Measurements from ENCODE around the gene ZCCHC2. TPM values are rescaled to one million over a fixed set of nuclear protein-coding genes. Genes with fewer than 3 reads are reported as not detected.

Gene ZCCHC2
- total RNA-seq (2014; rRNA removed; shearing (Covaris generic); ENCODE audit: low replicate concordance), result 3.1 and 3.3 TPM in 2 replicates

DNA sequence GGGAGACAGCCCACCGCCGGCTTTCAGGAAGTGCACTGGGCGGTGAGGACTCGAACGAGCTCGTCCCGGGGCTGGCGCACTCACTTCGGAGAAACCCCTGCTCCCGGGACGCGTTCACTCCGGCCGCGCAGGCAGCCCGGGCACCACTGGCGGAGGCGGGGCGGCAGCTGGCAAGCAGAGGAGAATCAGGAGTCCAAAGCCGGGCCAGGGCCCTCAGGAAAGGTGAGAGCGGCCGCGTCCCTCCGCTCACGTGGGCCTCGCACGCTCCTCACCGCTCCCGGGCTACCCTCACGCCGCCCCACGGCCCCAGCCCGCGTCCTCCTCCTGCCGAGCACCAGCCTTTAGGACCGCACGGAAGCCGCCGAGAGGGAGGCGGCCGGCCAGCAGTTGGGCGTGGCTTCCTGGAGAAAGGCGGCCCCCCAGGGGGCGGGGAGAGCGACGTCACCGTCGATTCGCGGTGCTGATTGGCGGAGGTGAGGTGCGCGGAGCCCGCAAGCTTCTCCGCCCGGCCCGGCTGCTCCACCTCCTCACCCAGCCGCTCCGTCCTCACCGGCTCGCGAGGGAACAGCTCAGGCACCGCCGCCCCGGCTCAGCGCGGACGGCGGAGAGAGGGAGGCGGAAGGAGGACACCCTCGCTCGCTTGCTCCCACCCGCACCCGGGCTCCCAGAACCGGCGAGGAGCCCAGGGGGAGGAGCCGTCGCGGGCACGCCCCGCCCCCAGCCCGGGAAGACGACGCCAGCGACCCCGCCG, at the start of gene ZCCHC2:
Gene ZCCHC2, plus strand, starts transcription at position 522 of the 751 bp plus-strand sequence. CDS start 400 bp downstream, outside the sequence.
- no peaks in the 10 kb centered on the region for H3K9me3 ChIP-seq
- H3K36me3 ChIP-seq, result no peaks in the 10 kb centered on the region
- H3K4me3 ChIP-seq, result peak within 1 kb of the TSS; percentile 94
- no peaks in the 10 kb centered on the region for H3K27me3 ChIP-seq
- peak; percentile 96 for DNase-seq

DNA sequence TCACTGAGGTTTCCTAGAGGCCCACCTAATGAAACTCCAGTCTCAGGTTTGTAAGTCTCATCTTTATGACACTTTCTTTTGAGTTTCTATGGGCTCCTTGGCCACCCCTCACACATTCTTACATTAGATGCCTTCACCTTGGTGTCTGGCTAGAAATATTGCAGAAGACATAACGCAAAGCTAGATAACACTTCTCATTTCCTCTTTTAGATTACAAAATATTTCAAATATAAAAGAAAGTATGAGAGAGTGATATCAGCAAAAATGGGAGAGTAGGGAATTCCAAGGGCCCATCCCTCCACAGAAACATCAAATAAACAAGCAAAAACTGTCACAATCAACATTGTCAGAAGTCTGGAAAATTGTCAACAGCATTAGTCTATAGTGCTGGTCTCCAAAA, 43.3 kb upstream of the ZCCHC2 start:
- no peak overlapping the region for H3K4me3 ChIP-seq
- peaks cover 11% of the 10 kb centered on the region for H3K9me3 ChIP-seq
- DNase-seq, result no peak
- no peaks in the 10 kb centered on the region for H3K27me3 ChIP-seq
- no peaks in the 10 kb centered on the region for H3K36me3 ChIP-seq

- Histone ChIP-seq H3K9me3 (peaks cover 11% of the 10 kb centered on the region), H3K4me3 (no peak overlapping the region), H3K27me3 (no peaks in the 10 kb centered on the region), H3K36me3 (no peaks in the 10 kb centered on the region)
- DNase-seq, result no peak
These were observed 41.9 kb upstream of the ZCCHC2 start for GRCh38 chr18:62480927-62481326.

- H3K36me3 ChIP-seq, result no peaks in the 10 kb centered on the region
- no peaks in the 10 kb centered on the region for H3K27me3 ChIP-seq
- H3K9me3 ChIP-seq, result peaks cover 7% of the 10 kb centered on the region
- no peak overlapping the region for H3K4me3 ChIP-seq
- DNase-seq, result no peak
These were observed 37.9 kb upstream of the ZCCHC2 start for GRCh38 chr18:62484941-62485340.

- Histone ChIP-seq H3K36me3 (no peaks in the 10 kb centered on the region), H3K4me3 (no peak overlapping the region), H3K9me3 (peaks cover 4% of the 10 kb centered on the region; the same call in 1 of the 2 replicates), H3K27me3 (no peaks in the 10 kb centered on the region)
- DNase-seq, result peak; percentile 78
These were observed 37.1 kb upstream of the ZCCHC2 start for GRCh38 chr18:62485684-62486083.

- Histone ChIP-seq H3K27me3 (no peaks in the 10 kb centered on the region), H3K4me3 (no peak overlapping the region), H3K36me3 (no peaks in the 10 kb centered on the region), H3K9me3 (no peaks in the 10 kb centered on the region; the same call in 1 of the 2 replicates)
- peak; percentile 57 for DNase-seq
These were observed 36.4 kb upstream of the ZCCHC2 start for GRCh38 chr18:62486290-62486964.

DNA sequence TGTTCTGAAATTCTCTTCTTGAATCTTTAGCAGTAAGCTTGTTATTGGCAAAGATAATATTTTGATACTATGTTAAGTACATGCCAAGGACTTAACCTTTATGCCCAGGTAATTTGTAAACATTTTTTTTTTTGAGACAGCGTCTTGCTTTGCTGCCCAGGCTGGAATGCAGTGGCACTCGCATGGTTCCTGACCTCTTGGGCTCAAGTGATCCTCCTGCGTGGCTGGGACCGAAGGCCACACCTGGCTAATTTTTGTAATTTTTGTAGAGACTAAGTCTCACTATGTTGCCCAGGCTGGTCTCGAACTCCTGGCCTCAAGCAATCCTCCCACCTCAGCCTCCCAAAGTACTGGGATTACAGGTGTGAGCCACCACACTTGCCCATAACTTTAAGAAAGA, 35.7 kb upstream of the ZCCHC2 start:
- DNase-seq, result no peak
- H3K27me3 ChIP-seq, result no peaks in the 10 kb centered on the region
- no peaks in the 10 kb centered on the region for H3K36me3 ChIP-seq
- no peaks in the 10 kb centered on the region for H3K9me3 ChIP-seq
- H3K4me3 ChIP-seq, result no peak overlapping the region

GRCh38 chr18:62490967-62491695, 31.7 kb upstream of the ZCCHC2 start:
- no peak overlapping the region for H3K4me3 ChIP-seq
- no peak for DNase-seq
- no peaks in the 10 kb centered on the region for H3K9me3 ChIP-seq
- H3K27me3 ChIP-seq, result no peaks in the 10 kb centered on the region
- no peaks in the 10 kb centered on the region for H3K36me3 ChIP-seq

DNA sequence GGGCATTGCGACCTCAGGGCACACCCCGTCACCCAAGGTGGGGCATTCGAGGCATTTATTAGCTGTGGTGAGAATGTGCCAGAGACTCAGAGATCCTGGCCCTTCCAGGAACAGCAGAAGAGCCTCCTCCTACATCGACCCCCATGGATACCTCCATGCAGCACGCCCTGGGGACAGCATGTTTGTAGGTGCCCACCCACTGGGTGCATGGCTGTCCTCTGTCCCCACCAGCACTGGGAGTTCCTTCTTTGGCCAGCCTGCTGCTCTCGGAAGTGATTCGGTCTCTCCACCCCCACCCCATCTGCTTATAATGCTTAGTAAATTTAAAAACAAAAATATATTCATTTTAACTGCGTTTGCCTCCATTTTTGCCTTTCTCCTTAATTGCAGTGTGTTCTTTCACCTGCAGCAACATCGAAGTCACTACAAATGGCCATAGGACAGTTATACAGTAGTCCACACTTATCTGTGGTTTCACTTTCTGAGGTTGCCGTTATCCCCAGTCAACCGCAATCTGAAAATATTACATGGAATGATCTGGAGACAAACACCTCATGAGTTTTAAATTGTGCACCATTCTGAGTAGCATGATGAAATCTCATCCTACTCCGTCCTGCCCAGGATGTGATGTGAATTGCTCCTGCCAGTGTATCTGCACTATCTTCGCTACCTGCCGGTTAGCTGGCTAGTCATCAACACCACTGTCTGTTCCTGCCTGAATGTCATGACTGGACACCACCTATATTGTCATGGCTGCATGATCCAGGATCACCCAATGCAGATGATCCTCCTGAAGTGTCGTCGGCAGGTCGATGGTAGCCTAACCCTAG, 29.6 kb upstream of the ZCCHC2 start:
- Histone ChIP-seq H3K27me3 (no peaks in the 10 kb centered on the region), H3K36me3 (no peaks in the 10 kb centered on the region), H3K4me3 (no peak overlapping the region), H3K9me3 (no peaks in the 10 kb centered on the region)
- DNase-seq, result no peak

- H3K27me3 ChIP-seq, result no peaks in the 10 kb centered on the region
- H3K36me3 ChIP-seq, result no peaks in the 10 kb centered on the region
- DNase-seq, result no peak
- H3K4me3 ChIP-seq, result no peak overlapping the region
- H3K9me3 ChIP-seq, result no peaks in the 10 kb centered on the region
These were observed 28.1 kb upstream of the ZCCHC2 start for GRCh38 chr18:62494764-62495163.

GRCh38 chr18:62496262-62496661, 26.6 kb upstream of the ZCCHC2 start:
- no peak for DNase-seq
- no peaks in the 10 kb centered on the region for H3K27me3 ChIP-seq
- H3K9me3 ChIP-seq, result no peaks in the 10 kb centered on the region
- H3K36me3 ChIP-seq, result no peaks in the 10 kb centered on the region
- H3K4me3 ChIP-seq, result no peak overlapping the region

DNA sequence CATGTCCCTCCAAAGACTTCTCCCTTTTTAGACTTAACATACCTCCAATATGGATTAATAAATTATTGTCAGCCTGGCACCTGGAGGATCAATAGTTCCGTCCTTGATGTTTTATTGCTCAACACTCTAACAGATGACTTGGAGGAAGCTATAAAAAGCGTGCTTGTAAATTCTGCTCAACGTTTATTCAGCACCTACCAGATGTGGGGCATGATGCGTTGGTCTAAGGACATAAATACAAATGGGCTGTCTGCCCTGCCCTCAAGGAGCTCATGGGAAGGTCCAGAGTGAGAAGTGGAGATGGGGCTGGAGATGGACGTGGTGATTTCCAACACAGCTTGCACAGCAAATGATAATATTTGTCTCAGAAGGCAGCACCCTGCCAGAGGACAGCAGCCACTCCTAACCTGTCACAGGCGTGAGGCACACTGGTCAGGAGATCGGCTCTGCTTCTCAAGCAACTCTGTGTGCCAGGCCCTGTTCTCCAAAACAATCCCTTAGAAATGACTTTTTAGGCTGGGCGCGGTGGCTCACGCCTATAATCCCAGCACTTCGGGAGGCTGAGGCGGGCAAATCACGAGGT, 25.5 kb upstream of the ZCCHC2 start:
- Histone ChIP-seq H3K36me3 (no peaks in the 10 kb centered on the region), H3K27me3 (no peaks in the 10 kb centered on the region), H3K9me3 (no peaks in the 10 kb centered on the region), H3K4me3 (no peak overlapping the region)
- DNase-seq, result no peak

GRCh38 chr18:62498616-62499262, 24.1 kb upstream of the ZCCHC2 start:
- no peaks in the 10 kb centered on the region for H3K9me3 ChIP-seq
- no peaks in the 10 kb centered on the region for H3K27me3 ChIP-seq
- H3K36me3 ChIP-seq, result no peaks in the 10 kb centered on the region
- no peak for DNase-seq
- H3K4me3 ChIP-seq, result no peak overlapping the region

DNA sequence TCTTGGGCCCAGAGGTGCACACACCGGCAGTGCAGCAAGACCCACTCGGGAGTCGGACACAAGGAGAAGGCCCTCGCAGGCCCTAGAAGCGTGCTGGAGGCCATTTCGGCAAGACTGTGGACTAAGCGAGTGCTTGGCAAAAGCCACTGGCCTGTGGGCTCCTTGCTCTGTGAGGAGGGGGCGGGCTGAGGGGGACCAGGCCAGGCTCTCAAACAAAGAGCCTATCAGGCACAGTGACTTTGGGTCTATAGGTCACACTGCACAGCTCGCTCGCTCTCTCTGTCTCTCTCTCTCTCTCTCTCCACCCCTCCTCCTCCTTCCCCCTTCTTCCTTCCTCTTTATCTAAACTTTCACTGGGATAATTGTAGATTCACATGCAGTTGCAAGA, 23.6 kb upstream of the ZCCHC2 start:
- no peak overlapping the region for H3K4me3 ChIP-seq
- H3K36me3 ChIP-seq, result no peaks in the 10 kb centered on the region
- DNase-seq, result no peak
- H3K9me3 ChIP-seq, result no peaks in the 10 kb centered on the region
- no peaks in the 10 kb centered on the region for H3K27me3 ChIP-seq

- DNase-seq, result no peak
- no peaks in the 10 kb centered on the region for H3K27me3 ChIP-seq
- H3K4me3 ChIP-seq, result no peak overlapping the region
- H3K9me3 ChIP-seq, result no peaks in the 10 kb centered on the region
- no peaks in the 10 kb centered on the region for H3K36me3 ChIP-seq
These were observed 22.7 kb upstream of the ZCCHC2 start for GRCh38 chr18:62500174-62500573.
